ENCODE measurements around the gene MMUT. TPM values are rescaled to one million over a fixed set of nuclear protein-coding genes. Genes with fewer than 3 reads are reported as not detected.
A peak's percentile ranks its signal among the peaks of the same experiment; 100 is the strongest.

Gene MMUT
- polyA plus RNA-seq (2011; rRNA removed) (10.2 and 18.7 TPM in 2 replicates), polyA minus RNA-seq (2011; rRNA and poly(A)+ RNA removed) (6.4 and 8.1 TPM in 2 replicates)

- POLR2A ChIA-PET = no interaction called here
- DNase-seq (ENCODE audit: low read depth) = peak; percentile 71
- H3K36me3 ChIP-seq (ENCODE audit: control insufficient read depth, insufficient read depth, low read length) = no peaks in the 10 kb centered on the region; the same call in 1 of the 2 replicates
- peak within 1 kb of the TSS; percentile 55 for H3K4me3 ChIP-seq (ENCODE audit: low read depth, low read length)
- no peak for TF ChIP-seq CTCF (IDR thresholded peaks at IDR 0.05; ENCODE audit: insufficient read depth, low read depth, low read length)
- CTCF ChIA-PET = no interaction called here
- no peaks in the 10 kb centered on the region for H3K27me3 ChIP-seq (ENCODE audit: control insufficient read depth, insufficient read depth, low read length)
Measured at GRCh38 chr6:49462927-49463611, at the start of gene MMUT, which contains the start of gene CENPQ. TSS of gene MMUT (minus strand) at chr6:49463253. CDS start at chr6:49459466, 3,787 bp downstream. TSS of gene CENPQ (plus strand) at chr6:49463370. CDS start at chr6:49470177, 6,807 bp downstream.

- no peak for DNase-seq (ENCODE audit: low read depth)
- TF ChIP-seq CTCF (IDR thresholded peaks at IDR 0.05; ENCODE audit: insufficient read depth, low read depth, low read length) = no peak
- no peaks in the 10 kb centered on the region for H3K27me3 ChIP-seq (ENCODE audit: control insufficient read depth, insufficient read depth, low read length)
- no peaks in the 10 kb centered on the region for H3K36me3 ChIP-seq (ENCODE audit: control insufficient read depth, insufficient read depth, low read length)
- ChIA-PET CTCF (no interaction called here), POLR2A (no interaction called here)
- no peak overlapping the region for H3K4me3 ChIP-seq (ENCODE audit: low read depth, low read length)
Measured at GRCh38 chr6:49509342-49509741, 46.3 kb upstream of the MMUT start.

GRCh38 chr6:49506569-49507111 lies 43.6 kb upstream of the MMUT start:
- DNase-seq (ENCODE audit: low read depth) = no peak
- Histone ChIP-seq H3K27me3 (ENCODE audit: control insufficient read depth, insufficient read depth, low read length) (no peaks in the 10 kb centered on the region), H3K4me3 (ENCODE audit: low read depth, low read length) (no peak overlapping the region), H3K36me3 (ENCODE audit: control insufficient read depth, insufficient read depth, low read length) (no peaks in the 10 kb centered on the region)
- POLR2A ChIA-PET = no interaction called here
- CTCF ChIA-PET = no interaction called here
- TF ChIP-seq CTCF (IDR thresholded peaks at IDR 0.05; ENCODE audit: insufficient read depth, low read depth, low read length) = no peak

- Histone ChIP-seq H3K36me3 (ENCODE audit: control insufficient read depth, insufficient read depth, low read length) (no peaks in the 10 kb centered on the region), H3K27me3 (ENCODE audit: control insufficient read depth, insufficient read depth, low read length) (no peaks in the 10 kb centered on the region), H3K4me3 (ENCODE audit: low read depth, low read length) (no peak overlapping the region)
- CTCF ChIA-PET = no interaction called here
- no peak for TF ChIP-seq CTCF (IDR thresholded peaks at IDR 0.05; ENCODE audit: insufficient read depth, low read depth, low read length)
- no peak for DNase-seq (ENCODE audit: low read depth)
- POLR2A ChIA-PET = no interaction called here
Measured at GRCh38 chr6:49504666-49505065, 41.6 kb upstream of the MMUT start.

GRCh38 chr6:49499623-49500022 lies 36.6 kb upstream of the MMUT start, which contains the start of gene GLYATL3:
TSS of gene GLYATL3 (plus strand) at chr6:49499923. CDS start at chr6:49511991, 12,068 bp downstream.
- no peak for TF ChIP-seq CTCF (IDR thresholded peaks at IDR 0.05; ENCODE audit: insufficient read depth, low read depth, low read length)
- no peak for DNase-seq (ENCODE audit: low read depth)
- CTCF ChIA-PET = no interaction called here
- H3K36me3 ChIP-seq (ENCODE audit: control insufficient read depth, insufficient read depth, low read length) = no peaks in the 10 kb centered on the region
- POLR2A ChIA-PET = no interaction called here
- H3K27me3 ChIP-seq (ENCODE audit: control insufficient read depth, insufficient read depth, low read length) = no peaks in the 10 kb centered on the region
- H3K4me3 ChIP-seq (ENCODE audit: low read depth, low read length) = no peak within 1 kb of the TSS

Measured in BJ (cell line).